HG03575 (cell line): ENCODE data around the gene MCRIP2.

Experiments
- ATAC-seq: cut with Tn5 transposase; IDR thresholded peaks from one replicate; pipeline ENCODE4 v1.9.1; 2021; ENCODE audit not compliant: unreplicated experiment, insufficient number of reproducible peaks, low FRiP score; ENCODE audit errors: extremely low read depth

The MCRIP2 gene

DNA sequence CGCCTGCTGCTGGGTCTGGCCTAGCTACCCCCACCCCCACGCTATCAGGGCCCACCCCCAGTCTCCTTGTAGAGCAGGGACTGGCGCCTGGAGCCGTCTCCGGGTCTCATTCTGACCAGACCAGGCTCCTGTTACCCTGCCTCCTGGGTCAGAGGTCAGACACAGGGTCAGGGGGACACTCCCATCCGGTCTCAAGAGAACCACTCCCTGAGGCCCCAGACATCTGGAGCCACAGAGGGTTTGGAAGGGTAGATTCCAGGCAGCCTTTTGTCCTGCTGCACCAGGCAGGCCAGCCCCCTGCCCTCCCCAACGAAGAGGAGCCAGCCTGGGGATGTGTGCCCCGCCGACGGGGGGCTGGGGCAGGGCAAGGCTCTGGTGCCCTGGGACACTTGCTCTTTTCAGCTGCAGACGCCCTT is 11.8 kb upstream of the MCRIP2 start:
- ATAC-seq, result no peak

DNA sequence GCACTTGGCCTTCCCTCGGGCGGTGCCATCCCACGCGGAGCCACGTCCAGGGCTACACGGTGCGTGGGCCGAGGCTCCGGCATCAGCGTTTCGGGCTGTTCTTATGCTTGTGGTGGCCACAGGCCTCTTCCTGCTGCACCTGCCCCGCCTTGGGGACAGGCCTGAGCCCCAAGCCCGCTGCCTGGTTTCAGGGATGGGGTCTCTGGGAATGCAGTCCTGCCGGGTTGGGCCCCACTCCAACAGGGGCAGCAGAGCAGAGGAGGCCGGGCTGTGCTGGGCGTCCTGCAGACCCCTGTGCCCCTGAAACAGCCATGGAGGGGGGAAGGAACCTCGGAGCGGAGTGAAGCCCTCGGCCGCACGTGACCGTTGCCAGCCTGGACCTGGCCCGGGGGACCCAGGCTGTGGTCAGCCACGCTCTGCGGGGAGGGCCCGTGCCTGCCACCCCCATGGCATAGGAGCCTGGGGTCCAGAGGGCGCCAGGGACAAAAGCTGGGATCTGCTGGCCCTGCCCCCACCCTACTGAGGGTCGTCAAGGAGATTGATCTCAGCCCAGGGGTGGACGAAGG is 11.3 kb upstream of the MCRIP2 start:
- no peak for ATAC-seq

DNA sequence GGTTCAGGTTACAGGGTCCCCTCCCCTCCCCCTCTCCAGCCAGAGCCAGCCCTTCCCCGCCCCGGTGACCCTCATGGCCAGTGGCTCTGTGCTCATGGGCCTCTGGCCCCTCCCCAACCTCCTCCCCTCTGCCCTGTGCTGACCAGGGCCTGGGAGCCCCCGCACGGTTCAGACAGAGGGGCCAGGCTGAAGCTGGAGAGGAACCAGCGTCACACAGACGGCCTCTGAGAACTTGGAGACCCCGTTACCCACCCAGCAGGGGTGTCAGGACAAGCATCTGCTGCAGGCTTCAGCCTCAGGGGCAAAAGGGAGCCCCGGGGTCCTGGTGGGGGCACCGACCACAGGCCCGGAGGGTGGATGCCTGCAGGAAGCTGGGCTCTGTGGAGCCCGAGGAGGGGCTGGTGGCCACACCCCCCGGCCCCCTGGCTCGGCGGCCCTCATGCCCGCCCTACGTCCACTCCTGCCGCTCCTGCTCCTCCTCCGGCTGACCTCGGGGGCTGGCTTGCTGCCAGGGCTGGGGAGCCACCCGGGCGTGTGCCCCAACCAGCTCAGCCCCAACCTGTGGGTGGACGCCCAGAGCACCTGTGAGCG is 10.7 kb upstream of the MCRIP2 start, which contains the start of gene WFIKKN1:
Gene WFIKKN1 (plus strand): TSS at position 171 of the 591 bp plus-strand sequence. CDS start 269 bp downstream, at position 440.
- no peak for ATAC-seq

DNA sequence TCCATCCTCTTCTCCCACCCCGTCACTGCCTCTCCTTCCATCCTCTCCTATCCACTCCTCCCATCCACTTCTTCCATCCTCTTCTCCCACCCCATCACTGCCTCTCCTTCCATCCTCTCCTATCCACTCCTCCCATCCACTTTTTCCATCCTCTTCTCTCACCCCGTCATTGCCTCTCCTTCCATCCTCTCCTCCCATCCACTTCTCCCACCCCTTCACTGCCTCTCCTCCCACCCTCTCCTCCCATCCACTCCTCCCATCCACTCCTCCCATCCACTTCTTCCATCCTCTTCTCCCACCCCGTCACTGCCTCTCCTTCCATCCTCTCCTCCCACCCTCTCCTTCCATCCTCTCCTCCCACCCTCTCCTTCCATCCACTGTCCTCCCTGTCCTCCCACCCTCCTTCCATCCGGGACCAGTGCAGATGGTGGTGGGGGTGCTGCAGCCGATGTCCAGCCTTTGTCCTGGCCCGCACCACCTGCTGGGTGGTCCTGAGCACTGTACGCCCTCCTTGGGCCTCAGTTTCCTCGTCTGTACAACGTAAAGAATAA is 9.7 kb upstream of the MCRIP2 start:
- no peak for ATAC-seq

DNA sequence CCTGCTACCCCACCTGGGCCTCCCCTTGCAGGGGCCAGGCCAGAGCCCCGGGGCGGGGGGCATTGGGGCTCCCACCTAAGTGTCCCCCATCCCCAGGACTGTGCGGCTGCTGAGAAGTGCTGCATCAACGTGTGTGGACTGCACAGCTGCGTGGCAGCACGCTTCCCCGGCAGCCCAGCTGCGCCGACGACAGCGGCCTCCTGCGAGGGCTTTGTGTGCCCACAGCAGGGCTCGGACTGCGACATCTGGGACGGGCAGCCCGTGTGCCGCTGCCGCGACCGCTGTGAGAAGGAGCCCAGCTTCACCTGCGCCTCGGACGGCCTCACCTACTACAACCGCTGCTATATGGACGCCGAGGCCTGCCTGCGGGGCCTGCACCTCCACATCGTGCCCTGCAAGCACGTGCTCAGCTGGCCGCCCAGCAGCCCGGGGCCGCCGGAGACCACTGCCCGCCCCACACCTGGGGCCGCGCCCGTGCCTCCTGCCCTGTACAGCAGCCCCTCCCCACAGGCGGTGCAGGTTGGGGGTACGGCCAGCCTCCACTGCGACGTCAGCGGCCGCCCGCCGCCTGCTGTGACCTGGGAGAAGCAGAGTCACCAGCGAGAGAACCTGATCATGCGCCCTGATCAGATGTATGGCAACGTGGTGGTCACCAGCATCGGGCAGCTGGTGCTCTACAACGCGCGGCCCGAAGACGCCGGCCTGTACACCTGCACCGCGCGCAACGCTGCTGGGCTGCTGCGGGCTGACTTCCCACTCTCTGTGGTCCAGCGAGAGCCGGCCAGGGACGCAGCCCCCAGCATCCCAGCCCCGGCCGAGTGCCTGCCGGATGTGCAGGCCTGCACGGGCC is 8.9 kb upstream of the MCRIP2 start:
- no peak for ATAC-seq

DNA sequence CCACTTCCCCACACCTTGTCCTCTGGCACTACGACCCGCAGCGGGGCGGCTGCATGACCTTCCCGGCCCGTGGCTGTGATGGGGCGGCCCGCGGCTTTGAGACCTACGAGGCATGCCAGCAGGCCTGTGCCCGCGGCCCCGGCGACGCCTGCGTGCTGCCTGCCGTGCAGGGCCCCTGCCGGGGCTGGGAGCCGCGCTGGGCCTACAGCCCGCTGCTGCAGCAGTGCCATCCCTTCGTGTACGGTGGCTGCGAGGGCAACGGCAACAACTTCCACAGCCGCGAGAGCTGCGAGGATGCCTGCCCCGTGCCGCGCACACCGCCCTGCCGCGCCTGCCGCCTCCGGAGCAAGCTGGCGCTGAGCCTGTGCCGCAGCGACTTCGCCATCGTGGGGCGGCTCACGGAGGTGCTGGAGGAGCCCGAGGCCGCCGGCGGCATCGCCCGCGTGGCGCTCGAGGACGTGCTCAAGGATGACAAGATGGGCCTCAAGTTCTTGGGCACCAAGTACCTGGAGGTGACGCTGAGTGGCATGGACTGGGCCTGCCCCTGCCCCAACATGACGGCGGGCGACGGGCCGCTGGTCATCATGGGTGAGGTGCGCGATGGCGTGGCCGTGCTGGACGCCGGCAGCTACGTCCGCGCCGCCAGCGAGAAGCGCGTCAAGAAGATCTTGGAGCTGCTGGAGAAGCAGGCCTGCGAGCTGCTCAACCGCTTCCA is 8.1 kb upstream of the MCRIP2 start:
- ATAC-seq, result no peak

DNA sequence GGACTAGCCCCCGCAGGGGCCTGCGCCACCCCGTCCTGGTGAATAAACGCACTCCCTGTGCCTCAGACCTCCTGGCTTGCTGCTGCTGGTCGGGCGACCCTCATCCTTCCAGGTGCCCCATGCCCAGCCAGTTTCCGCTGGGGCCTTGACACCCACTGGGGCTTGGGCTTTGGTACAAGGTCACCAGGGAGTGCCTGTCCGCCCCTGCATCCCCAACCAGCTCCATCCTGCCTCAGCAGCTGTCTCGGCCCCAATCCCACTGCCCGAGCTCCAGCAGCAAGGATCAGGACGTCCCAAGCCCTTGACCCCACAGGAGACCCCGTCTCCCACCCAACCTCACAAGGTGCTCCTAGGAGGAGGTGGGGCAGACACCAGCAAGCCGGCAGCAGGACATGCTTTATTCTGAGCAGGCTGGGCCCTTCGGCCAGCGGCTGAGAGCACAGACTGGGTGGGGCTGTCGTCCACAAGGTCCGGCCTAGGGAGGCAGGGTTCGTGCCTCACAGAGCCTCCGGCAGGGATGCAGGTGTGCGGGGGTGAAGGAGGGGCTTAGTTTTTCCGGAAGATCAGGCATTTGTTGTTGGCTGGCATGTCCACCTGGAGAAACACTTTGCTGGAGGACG is 7.5 kb upstream of the MCRIP2 start:
- no peak for ATAC-seq

DNA sequence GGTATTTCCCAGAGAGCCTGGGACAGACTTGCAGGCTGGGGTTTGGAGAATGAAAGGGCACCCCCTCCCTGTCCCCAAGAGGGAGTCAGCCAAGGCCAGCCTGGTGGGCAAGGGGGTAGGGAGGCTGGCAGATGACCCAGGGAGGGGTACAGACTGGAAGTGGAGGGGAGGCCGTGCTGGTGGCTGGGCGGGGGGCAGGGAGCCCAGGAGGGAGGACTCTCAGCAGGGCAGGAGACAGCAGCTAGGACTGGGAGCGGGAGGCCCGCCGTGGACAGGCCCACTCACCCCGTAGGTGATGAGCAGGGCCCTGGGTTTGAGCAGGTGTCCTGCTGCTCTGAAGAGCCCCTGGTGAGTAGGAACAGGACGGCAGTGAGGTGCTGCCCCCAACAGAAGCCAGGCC is 6.6 kb upstream of the MCRIP2 start:
- no peak for ATAC-seq

DNA sequence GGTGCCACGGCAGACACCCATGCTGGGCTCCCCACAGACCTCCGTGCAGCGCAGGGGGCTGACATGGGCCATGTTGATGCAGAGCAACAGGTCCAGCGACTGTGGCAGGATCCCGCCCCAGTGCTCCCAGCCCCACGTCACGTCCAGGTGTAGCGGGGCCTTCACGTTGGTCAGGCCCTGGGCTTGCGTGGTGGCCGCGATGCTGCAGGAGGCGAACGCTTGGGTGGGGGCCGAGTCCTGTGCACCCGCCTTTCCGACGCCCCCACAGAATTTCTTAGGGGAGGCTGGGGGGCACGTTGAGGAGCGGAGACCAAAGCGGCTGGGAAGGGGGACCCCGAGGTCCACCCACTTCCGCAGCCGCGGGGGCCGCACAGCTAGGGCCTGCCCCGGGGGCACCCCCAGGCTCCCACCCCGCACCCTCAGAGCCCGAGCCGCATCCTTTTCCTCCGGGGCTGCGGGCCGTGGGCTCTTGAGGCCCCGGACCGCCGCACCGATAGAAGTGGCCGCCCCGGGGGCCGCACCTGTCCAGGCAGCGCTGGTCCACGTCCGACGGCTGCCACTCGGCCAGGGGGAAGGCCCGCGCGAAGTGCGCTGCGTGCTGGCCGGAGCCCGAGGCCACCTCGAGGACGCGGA is 5.9 kb upstream of the MCRIP2 start:
- no peak for ATAC-seq

DNA sequence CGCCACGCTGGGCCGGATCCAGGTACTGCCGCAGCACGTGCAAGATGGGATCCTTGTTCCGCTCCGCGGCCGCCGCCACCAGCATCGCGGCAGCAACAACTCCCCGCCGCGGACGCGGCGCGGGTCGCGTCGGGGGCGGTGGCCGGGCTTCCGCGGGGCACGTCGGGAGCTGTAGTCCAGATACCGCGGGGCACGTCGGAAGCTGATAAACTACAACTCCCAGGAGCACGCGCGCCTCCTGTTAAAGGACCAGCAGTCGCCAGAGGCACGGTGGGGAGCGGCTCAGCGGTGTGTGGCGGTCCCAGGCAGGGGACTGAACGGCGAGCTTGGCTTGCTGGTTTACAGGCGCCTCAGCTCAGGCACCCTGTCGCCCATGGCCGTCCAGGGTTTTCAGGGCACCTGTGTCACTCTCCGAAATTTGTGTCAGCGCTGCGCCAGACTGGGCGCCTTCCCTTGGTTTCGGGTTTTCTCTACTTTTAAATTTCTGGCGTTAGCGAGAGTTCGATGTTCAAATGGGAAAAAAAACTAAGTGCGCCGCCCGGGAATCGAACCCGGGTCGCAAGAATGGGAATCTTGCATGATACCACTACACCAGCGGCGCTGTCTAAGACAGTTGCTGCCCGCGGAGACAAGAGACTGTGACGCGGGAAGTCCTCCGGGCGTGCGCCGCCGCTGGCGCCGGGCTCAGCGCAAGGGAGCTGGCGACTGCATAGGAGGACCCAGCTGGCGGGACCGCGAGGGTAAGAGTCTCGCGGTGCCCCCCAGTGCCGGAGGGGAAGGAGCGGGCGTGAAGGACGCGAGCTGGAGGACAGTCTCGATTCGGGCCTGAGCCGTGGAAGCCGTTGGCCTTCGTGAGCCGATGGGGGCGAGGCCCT is 5.2 kb upstream of the MCRIP2 start, which contains the start of gene METTL26:
Gene METTL26 (minus strand): TSS at position 100 of the 875 bp plus-strand sequence. CDS start 15 bp downstream, at position 85.
- ATAC-seq, result no peak

DNA sequence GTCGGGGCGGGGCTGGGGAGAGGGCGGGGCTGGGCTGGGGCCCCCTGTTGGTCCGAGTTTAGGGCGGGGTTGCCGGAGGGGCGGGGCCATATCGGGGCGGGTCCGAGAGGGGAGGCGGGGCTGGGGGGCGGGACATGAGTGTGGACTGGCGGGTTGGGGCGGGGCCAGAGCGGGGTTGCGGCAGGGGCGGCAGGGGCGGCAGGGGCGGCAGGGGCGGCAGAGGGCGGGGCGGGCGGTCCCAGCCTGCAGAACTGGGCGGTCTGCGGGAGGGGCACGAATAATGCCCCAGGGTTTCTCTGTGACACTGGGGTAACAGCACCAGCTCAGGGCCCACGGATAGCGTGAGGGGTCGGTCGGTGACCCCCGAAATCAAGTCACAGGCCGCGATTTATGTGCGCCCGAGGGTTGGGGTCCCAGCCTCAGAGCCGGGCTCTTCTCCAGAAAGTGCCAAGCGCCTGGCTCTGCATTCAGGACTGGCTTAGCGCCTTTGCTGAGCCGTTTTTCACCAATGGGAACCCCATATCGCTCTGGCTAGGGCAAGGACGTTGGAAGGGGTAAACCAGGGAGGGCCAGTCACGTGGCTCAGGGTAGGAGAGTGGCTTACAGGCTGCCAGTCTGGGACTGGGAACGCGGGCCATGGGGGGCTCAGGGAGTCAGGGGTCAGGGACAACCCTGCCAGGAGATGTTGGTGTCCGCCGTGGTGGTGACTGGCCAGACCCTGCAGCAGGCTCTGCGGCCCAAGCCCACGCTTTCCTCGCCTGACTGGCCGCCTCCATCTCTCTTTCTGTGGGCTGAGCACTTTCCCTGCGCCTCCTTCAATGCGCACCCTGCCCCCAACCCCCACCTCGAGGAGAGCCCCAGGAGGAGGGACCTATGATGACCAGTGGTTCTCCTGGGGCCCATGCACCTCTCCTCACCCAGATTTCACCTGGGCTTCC is 4.3 kb upstream of the MCRIP2 start:
- no peak for ATAC-seq

DNA sequence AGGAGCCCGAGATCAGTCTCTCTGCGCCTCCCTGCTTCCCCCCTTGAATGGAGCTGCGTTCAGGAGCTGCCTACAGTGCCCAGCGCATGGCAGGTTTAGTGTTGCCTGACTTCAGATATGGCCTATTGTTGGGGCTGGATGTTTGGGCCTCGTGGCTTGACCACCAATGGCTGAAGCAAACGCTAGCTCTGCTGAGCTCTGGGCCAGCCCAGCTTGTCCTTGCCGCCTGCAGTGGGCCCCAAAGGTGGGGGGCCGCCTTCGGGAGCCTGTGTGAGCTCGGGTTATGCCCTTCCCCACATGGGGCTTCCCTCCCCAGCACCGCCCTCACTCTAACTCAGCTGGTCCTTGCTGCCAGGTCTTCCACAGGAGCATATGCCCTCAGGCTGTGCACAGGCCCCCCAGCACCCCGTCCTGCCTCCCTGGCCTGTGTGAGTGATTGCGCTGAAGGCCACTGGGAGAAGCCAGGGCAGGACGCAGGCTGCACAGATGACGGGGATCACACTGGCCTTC is 3.5 kb upstream of the MCRIP2 start:
- ATAC-seq, result no peak

DNA sequence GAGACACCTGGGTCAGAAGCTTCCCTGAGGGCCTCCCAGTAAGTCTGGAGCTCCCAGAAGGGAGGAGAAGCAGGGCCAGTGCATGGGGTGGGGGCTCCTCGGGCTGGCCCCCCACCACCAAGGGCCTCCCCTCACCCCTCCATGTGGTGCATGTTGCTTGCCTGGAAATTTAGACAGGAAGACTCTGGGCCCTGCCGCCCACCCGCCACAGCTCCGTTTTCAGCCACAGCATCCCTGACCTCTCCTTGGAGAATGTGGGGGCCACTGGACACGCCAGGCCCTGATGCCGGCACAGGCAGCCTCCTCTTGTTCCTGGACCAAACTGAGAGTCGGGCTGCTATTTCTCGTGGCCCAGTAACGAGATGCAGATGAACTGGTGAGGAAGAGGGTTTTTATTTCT is 2.8 kb upstream of the MCRIP2 start:
- ATAC-seq, result no peak

DNA sequence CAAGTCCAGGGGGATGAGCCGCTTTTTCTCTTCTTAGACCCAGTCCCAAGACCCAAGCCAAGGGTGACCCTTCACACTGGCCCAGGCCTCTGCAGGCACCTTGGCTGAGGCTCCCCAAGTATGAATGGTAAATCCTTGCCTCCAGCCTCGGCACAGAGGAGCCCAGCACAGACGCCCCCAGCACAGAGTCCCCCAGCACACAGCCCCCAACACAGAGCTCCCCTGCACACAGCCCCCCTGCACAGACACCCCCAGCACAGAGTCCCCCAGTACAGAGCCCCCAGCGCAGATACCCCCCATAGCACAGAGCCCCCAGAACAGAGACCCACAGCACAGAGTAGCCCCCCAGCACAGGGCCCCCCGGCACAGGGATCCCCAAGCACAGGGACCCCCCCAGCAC is 1.0 kb upstream of the MCRIP2 start:
- no peak for ATAC-seq

DNA sequence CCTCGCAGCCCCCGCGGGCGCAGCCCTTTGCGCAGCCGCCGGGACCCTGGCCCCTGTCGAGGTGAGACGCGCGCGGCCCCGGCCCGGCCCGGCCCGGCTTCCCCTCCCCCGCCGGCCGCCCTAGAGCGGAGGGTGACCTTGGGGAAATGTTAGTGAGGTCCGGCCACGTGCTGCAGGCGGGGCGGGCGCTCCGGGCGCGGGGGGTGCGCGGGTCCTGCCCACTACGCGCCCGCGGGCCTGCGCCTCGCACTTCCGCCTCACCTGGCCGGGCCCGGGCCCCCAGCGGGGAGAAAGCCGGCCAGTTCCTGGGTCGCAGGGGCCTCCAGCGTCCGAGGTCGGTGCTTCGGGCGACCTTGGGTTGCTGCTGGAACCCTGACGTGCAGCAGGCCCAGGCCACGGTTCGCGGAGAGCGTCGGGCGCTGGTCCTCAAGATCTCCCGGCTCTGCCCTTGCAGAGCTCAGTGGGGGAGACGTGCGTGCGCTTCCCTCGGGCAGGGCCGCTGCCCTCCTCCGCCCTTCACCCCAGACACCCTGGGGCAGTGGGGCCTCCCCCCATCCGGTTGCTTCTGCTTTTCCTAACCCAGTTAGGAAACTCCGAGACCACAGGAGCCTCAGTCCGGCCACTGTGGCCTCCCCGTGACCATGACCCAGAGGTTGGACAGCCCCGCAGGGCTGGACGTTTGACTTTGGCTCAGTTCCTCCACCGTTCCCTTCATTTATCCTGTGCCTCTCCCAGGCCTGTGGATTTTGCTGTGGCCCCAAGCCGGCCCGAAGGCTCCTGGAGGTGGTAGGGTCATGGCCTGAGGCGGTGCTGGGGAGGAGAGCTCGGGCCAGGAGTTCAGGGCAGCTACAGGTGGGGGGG is 791 bp downstream of the MCRIP2 start:
- no peak for ATAC-seq

DNA sequence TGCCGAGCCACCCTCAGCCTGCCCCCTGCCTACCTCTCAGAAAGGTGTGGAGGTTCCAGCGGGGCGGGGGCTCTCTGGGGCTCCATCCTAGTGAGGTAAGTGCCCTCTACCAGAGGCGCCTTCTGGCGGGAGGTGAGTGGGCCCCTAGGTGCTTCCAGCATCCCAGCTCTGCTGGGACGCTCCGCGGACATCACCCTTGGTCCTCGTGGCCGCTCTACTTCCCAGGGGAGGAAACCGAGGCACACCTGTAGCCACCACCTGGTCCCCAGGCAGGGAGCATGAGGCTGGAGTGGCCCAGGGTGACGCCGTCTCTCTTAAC is 1.4 kb downstream of the MCRIP2 start:
- no peak for ATAC-seq
